Gastrocnemius medialis (tissue), 4 donors: ENCODE results near the gene USH1G.

Source experiments
- CTCF ChIP-seq, 5 experiments: fragments of 450-650 bp in 3 of 5; fragments of 200-600 bp in 2 of 5; sonication (generic) in 2 of 5; IDR thresholded peaks in 4 of 5; conservative IDR thresholded peaks in 1 of 5; 1 replicate in 4 of 5; 2 replicates in 1 of 5; pipeline ENCODE4 v1.5.1; 2016 to 2019; ENCODE audit warnings: antibody characterized with exemption in 5 of 5, mild to moderate bottlenecking in 3 of 5, moderate library complexity in 3 of 5
- POLR2A ChIP-seq, 2 donors: fragments of 450-650 bp; IDR thresholded peaks; one replicate each; pipeline ENCODE4 v1.6.1; 2017; ENCODE audit warnings: antibody characterized with exemption in 2 of 2, mild to moderate bottlenecking in 2 of 2, moderate library complexity in 2 of 2

DNA sequence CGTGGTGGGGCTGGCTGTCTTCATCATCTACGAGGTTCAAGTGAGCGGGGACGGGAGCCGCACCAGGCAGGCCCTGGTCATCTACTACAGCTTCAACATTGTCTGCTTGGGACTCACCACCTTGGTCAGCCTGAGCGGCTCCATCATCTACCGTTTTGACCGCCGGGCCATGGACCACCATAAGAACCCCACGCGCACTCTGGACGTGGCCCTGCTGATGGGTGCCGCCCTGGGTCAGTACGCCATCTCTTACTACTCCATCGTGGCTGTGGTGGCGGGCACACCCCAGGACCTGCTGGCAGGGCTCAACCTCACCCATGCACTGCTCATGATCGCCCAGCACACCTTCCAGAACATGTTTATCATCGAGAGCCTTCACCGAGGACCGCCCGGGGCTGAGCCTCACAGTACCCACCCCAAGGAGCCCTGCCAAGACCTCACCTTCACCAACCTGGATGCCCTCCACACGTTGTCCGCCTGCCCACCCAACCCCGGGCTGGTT, 7.5 kb upstream of the USH1G start:
- no peak for TF ChIP-seq CTCF (IDR thresholded peaks at IDR 0.05 in 4 of 5, conservative IDR thresholded peaks at IDR 0.05 in 1 of 5)
- no peak for TF ChIP-seq POLR2A (IDR thresholded peaks at IDR 0.05)
